Measurements from ENCODE around the gene SHC3.

SHC3 gene

GRCh38 chr9:89065921-89066320, 112.7 kb downstream of the SHC3 start:
- Histone ChIP-seq H3K4me1 (no peaks in the 10 kb centered on the region), H3K9ac (no peak overlapping the region), H3K4me2 (no peak overlapping the region), H4K20me1 (no peaks in the 10 kb centered on the region), H3K9me3 (replicated peaks in 1 of 11) (no peaks in the 10 kb centered on the region; a peak in 2 of 22 replicates), H3K27me3 (no peaks in the 10 kb centered on the region), H3K36me3 (no peaks in the 10 kb centered on the region), H3K27ac (no peak overlapping the region), H3K4me3 (no peak overlapping the region)
- TF ChIP-seq Cebpa-rat (IDR thresholded peaks at IDR 0.05): no peak

- no peak overlapping the region for H3K4me3 ChIP-seq
- H3K4me2 ChIP-seq: no peak overlapping the region
- peaks cover 0 to 18% (median 7%) of the 10 kb centered on the region in 11 experiments; a peak in 8 of 22 replicates for H3K9me3 ChIP-seq (replicated peaks in 1 of 11)
- no peaks in the 10 kb centered on the region for H3K4me1 ChIP-seq
- H3K27me3 ChIP-seq: no peaks in the 10 kb centered on the region
- H4K20me1 ChIP-seq: no peaks in the 10 kb centered on the region
- H3K9ac ChIP-seq: no peak overlapping the region
- TF ChIP-seq Cebpa-rat (IDR thresholded peaks at IDR 0.05): no peak
- no peak overlapping the region for H3K27ac ChIP-seq
- H3K36me3 ChIP-seq: no peaks in the 10 kb centered on the region
Measured at GRCh38 chr9:89060790-89061189, 117.8 kb downstream of the SHC3 start.

- H3K36me3 ChIP-seq: no peaks in the 10 kb centered on the region
- H3K27me3 ChIP-seq: no peaks in the 10 kb centered on the region
- no peak overlapping the region for H3K27ac ChIP-seq
- TF ChIP-seq Cebpa-rat (IDR thresholded peaks at IDR 0.05): no peak
- H3K9me3 ChIP-seq (replicated peaks in 1 of 11): peaks cover 0 to 18% (median 7%) of the 10 kb centered on the region in 11 experiments; a peak in 8 of 22 replicates
- no peaks in the 10 kb centered on the region for H4K20me1 ChIP-seq
- no peaks in the 10 kb centered on the region for H3K4me1 ChIP-seq
- H3K4me3 ChIP-seq: no peak overlapping the region
- no peak overlapping the region for H3K9ac ChIP-seq
- H3K4me2 ChIP-seq: no peak overlapping the region
Measured at GRCh38 chr9:89059925-89060506, 118.6 kb downstream of the SHC3 start.

GRCh38 chr9:89058906-89059305, 119.7 kb downstream of the SHC3 start:
- no peak overlapping the region for H3K9ac ChIP-seq
- TF ChIP-seq Cebpa-rat (IDR thresholded peaks at IDR 0.05): no peak
- H3K4me3 ChIP-seq: no peak overlapping the region
- no peaks in the 10 kb centered on the region for H3K27me3 ChIP-seq
- H3K9me3 ChIP-seq (replicated peaks in 1 of 11): peaks cover 0 to 18% (median 7%) of the 10 kb centered on the region in 11 experiments; a peak in 8 of 22 replicates
- H3K27ac ChIP-seq: no peak overlapping the region
- no peak overlapping the region for H3K4me2 ChIP-seq
- H3K36me3 ChIP-seq: no peaks in the 10 kb centered on the region
- H4K20me1 ChIP-seq: no peaks in the 10 kb centered on the region
- H3K4me1 ChIP-seq: no peaks in the 10 kb centered on the region

- H3K9me3 ChIP-seq (replicated peaks in 1 of 11): peaks cover 0 to 18% (median 7%) of the 10 kb centered on the region in 11 experiments; a peak in 7 of 22 replicates
- H3K27me3 ChIP-seq: no peaks in the 10 kb centered on the region
- H3K27ac ChIP-seq: no peak overlapping the region
- H3K4me2 ChIP-seq: no peak overlapping the region
- H3K4me3 ChIP-seq: no peak overlapping the region
- H3K9ac ChIP-seq: no peak overlapping the region
- no peaks in the 10 kb centered on the region for H4K20me1 ChIP-seq
- no peak for TF ChIP-seq Cebpa-rat (IDR thresholded peaks at IDR 0.05)
- H3K4me1 ChIP-seq: no peaks in the 10 kb centered on the region
- H3K36me3 ChIP-seq: no peaks in the 10 kb centered on the region
Measured at GRCh38 chr9:89054865-89055495, 123.6 kb downstream of the SHC3 start.

GRCh38 chr9:89053301-89053700, 125.3 kb downstream of the SHC3 start:
- H4K20me1 ChIP-seq: no peaks in the 10 kb centered on the region
- peaks cover 0 to 10% (median 2%) of the 10 kb centered on the region in 11 experiments; a peak in 7 of 22 replicates for H3K9me3 ChIP-seq (replicated peaks in 1 of 11)
- no peak overlapping the region for H3K9ac ChIP-seq
- no peaks in the 10 kb centered on the region for H3K36me3 ChIP-seq
- TF ChIP-seq Cebpa-rat (IDR thresholded peaks at IDR 0.05): no peak
- no peak overlapping the region for H3K4me2 ChIP-seq
- H3K4me1 ChIP-seq: no peaks in the 10 kb centered on the region
- no peaks in the 10 kb centered on the region for H3K27me3 ChIP-seq
- H3K27ac ChIP-seq: no peak overlapping the region
- H3K4me3 ChIP-seq: no peak overlapping the region

- Histone ChIP-seq H3K27me3 (no peaks in the 10 kb centered on the region), H3K4me3 (no peak overlapping the region), H3K9ac (no peak overlapping the region), H4K20me1 (no peaks in the 10 kb centered on the region), H3K9me3 (replicated peaks in 1 of 11) (peaks cover 0 to 9% (median 0%) of the 10 kb centered on the region in 11 experiments; a peak in 1 of 22 replicates), H3K4me1 (no peaks in the 10 kb centered on the region), H3K27ac (no peak overlapping the region), H3K36me3 (no peaks in the 10 kb centered on the region), H3K4me2 (no peak overlapping the region)
- TF ChIP-seq Cebpa-rat (IDR thresholded peaks at IDR 0.05): no peak
Measured at GRCh38 chr9:89052470-89053097, 126.0 kb downstream of the SHC3 start.

- Histone ChIP-seq H3K4me3 (no peak overlapping the region), H3K27me3 (no peaks in the 10 kb centered on the region), H3K9me3 (replicated peaks in 1 of 11) (peaks cover 0 to 9% (median 0%) of the 10 kb centered on the region in 11 experiments; a peak in 1 of 22 replicates), H3K4me2 (no peak overlapping the region), H4K20me1 (no peaks in the 10 kb centered on the region), H3K9ac (no peak overlapping the region), H3K4me1 (no peaks in the 10 kb centered on the region), H3K27ac (no peak overlapping the region), H3K36me3 (no peaks in the 10 kb centered on the region)
- TF ChIP-seq Cebpa-rat (IDR thresholded peaks at IDR 0.05): no peak
Measured at GRCh38 chr9:89051421-89052025, 127.1 kb downstream of the SHC3 start.

GRCh38 chr9:89049646-89050045, 129.0 kb downstream of the SHC3 start:
- peaks cover 0 to 9% (median 0%) of the 10 kb centered on the region in 11 experiments; a peak in 1 of 22 replicates for H3K9me3 ChIP-seq (replicated peaks in 1 of 11)
- H3K4me2 ChIP-seq: no peak overlapping the region
- no peaks in the 10 kb centered on the region for H4K20me1 ChIP-seq
- no peak for TF ChIP-seq Cebpa-rat (IDR thresholded peaks at IDR 0.05)
- H3K4me3 ChIP-seq: no peak overlapping the region
- H3K27me3 ChIP-seq: no peaks in the 10 kb centered on the region
- H3K27ac ChIP-seq: no peak overlapping the region
- H3K9ac ChIP-seq: no peak overlapping the region
- no peaks in the 10 kb centered on the region for H3K36me3 ChIP-seq
- no peaks in the 10 kb centered on the region for H3K4me1 ChIP-seq
